Measurements from ENCODE around the gene CAB39.

The CAB39 gene

DNA sequence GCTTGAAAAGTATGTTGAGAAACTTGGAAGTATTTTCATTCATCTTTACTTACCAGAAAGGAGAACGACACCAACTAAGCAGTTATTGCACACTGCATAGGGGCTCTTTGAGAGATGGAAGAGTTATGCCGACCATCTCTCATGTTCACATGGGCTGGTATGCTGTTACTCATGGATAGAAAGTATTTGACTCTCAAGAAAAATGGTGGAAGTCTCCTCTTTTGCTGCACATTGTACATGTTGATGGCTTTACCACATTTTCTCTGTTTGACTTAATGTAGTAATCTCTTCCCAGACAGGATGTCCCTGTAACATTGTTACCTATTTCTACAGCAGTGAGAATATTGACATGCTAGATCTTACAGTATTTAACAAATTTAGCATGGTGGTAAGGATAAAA is 23.2 kb downstream of the CAB39 start:
- CTCF ChIA-PET = interaction anchor here (1.4 kb wide), 1 partner anchor 62 kb away, joined by 4 read pairs; no protein-coding TSS in a partner anchor
- no peak for DNase-seq (ENCODE audit: low read depth, low spot score)
- H3K4me3 ChIP-seq (ENCODE audit: low read depth, low read length) = no peak overlapping the region
- TF ChIP-seq, protein P1, sequence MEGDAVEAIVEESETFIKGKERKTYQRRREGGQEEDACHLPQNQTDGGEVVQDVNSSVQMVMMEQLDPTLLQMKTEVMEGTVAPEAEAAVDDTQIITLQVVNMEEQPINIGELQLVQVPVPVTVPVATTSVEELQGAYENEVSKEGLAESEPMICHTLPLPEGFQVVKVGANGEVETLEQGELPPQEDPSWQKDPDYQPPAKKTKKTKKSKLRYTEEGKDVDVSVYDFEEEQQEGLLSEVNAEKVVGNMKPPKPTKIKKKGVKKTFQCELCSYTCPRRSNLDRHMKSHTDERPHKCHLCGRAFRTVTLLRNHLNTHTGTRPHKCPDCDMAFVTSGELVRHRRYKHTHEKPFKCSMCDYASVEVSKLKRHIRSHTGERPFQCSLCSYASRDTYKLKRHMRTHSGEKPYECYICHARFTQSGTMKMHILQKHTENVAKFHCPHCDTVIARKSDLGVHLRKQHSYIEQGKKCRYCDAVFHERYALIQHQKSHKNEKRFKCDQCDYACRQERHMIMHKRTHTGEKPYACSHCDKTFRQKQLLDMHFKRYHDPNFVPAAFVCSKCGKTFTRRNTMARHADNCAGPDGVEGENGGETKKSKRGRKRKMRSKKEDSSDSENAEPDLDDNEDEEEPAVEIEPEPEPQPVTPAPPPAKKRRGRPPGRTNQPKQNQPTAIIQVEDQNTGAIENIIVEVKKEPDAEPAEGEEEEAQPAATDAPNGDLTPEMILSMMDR (IDR thresholded peaks at IDR 0.05; ENCODE audit: insufficient read depth, low read length, missing control alignments) = no peak
- POLR2A ChIA-PET = no interaction called here

DNA sequence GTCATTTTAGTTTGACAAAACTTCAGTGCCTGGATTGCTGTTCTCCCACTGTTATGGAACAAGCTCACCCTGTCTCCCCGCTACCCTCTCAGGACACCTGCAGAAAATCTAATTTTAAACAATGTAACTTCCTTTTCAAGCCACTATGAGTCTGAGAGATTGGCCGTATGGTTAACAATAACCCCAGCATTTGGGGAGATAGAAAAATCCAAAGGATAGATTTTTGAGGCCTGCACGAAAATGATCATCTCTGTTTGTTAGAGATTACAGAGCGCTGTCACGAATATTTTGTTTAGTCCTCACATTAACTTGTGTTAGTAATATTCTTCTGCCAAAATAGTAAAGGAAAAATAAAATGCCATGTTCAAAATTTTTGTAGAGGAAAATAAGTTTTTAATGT is 24.7 kb downstream of the CAB39 start:
- no peak for DNase-seq (ENCODE audit: low read depth, low spot score)
- POLR2A ChIA-PET = no interaction called here
- TF ChIP-seq, protein P1 (IDR thresholded peaks at IDR 0.05; ENCODE audit: insufficient read depth, low read length, missing control alignments) = no peak
- CTCF ChIA-PET = interaction anchor here (1.3 kb wide), 1 partner anchor 9 kb away, joined by 6 read pairs; no protein-coding TSS in a partner anchor
- no peak overlapping the region for H3K4me3 ChIP-seq (ENCODE audit: low read depth, low read length)

DNA sequence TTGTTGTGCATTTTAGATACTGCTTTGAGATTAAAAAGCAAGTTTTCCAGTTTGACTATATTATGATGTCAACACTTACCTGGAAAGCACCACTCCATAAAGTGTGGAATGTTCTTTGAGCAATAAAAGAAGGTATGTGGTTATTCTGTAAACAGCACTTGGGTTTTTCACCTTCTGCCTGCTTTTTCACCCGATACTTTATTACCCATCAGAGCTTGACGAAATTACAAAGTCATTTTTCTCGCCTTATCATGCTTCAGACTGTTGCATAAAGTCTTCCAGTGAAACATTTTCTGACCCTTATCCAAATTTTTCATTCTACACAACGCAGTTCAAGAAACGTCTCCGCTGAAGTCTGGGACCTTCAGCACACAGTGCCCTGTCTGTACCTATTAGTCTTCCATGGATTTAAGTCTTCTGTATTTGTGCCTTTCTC is 25.2 kb downstream of the CAB39 start:
- no peak overlapping the region for H3K4me3 ChIP-seq (ENCODE audit: low read depth, low read length)
- POLR2A ChIA-PET = no interaction called here
- DNase-seq (ENCODE audit: low read depth, low spot score) = no peak
- TF ChIP-seq, protein P1 (IDR thresholded peaks at IDR 0.05; ENCODE audit: insufficient read depth, low read length, missing control alignments) = no peak
- CTCF ChIA-PET = interaction anchor here (0.8 to 1.3 kb wide), 3 partner anchors 8 to 578 kb away, joined by 3 to 6 read pairs (median 3); no protein-coding TSS in a partner anchor

DNA sequence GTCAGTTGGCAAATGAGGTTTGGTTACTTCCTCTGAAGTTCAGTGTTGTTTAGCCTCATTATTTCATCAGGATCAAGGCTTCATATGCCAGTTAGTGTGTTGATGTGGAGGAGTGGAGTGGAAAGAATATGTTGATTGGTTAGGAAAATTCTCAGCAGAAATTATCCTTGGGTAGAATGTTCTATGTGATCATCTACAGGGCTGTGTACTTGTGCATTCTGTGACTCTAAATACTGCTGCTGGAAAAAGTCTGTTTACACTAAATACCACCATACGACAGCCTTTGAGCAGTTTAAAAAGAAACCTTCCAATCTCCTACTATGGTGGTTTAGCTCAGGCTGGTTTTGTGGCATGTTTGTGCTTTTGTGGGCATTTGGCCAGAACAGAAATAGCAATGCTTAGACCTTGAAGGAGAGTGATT is 25.8 kb downstream of the CAB39 start:
- H3K4me3 ChIP-seq (ENCODE audit: low read depth, low read length) = no peak overlapping the region
- ChIA-PET CTCF (interaction anchor here (0.8 to 1.3 kb wide), 3 partner anchors 8 to 578 kb away, joined by 3 to 6 read pairs (median 3); no protein-coding TSS in a partner anchor), POLR2A (no interaction called here)
- no peak for DNase-seq (ENCODE audit: low read depth, low spot score)
- TF ChIP-seq, protein P1 (IDR thresholded peaks at IDR 0.05; ENCODE audit: insufficient read depth, low read length, missing control alignments) = no peak

DNA sequence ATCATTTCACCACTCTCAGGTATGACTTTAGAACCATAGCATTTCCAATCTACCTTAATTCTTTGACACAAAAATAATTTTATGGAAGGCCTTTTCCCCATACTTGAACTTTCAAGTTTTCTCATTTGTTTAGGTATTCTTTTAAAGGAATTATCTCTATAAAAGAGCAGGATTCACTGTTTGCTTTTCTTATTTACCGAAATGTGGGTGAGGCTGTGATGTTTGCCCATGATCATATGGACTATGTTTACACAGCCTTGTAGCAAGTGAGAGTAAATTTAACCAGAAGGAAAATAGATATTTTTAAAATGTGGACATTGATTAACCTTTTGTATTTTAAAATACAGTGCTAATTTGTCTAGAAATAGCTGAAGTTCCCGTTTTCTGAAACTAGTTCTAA is 26.3 kb downstream of the CAB39 start:
- TF ChIP-seq, protein P1 (IDR thresholded peaks at IDR 0.05; ENCODE audit: insufficient read depth, low read length, missing control alignments) = no peak
- ChIA-PET POLR2A (no interaction called here), CTCF (no interaction called here)
- no peak for DNase-seq (ENCODE audit: low read depth, low spot score)
- no peak overlapping the region for H3K4me3 ChIP-seq (ENCODE audit: low read depth, low read length)

DNA sequence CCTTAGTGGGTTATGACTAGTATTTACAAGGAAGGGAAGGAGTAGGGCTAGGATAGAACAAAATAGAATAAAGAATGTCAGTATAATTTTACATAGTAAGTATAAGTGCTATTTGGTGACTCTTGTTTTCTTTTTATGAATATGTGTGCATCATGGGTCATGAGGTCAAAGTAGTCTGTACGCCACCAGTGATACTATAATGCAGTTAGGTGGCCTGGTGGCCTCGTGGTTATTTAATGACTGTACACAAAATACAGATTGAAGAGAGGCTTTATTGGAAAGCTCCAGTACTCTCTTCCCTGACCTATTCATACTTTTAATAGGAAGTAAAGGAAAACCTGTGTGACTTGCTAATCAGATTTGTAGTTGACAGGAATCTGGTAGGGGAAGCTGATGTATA is 27.3 kb downstream of the CAB39 start:
- TF ChIP-seq, protein P1 (IDR thresholded peaks at IDR 0.05; ENCODE audit: insufficient read depth, low read length, missing control alignments) = no peak
- ChIA-PET POLR2A (no interaction called here), CTCF (interaction anchor here (1.4 to 2.0 kb wide), 2 partner anchors 9 to 58 kb away, joined by 4 to 8 read pairs; no protein-coding TSS in a partner anchor)
- no peak for DNase-seq (ENCODE audit: low read depth, low spot score)
- H3K4me3 ChIP-seq (ENCODE audit: low read depth, low read length) = no peak overlapping the region

Measured in AG04449 (cell line).